ENCODE measurements around the gene SLC22A25. TPM values are rescaled to one million over a fixed set of nuclear protein-coding genes. Genes with fewer than 3 reads are reported as not detected.

The SLC22A25 gene
- not detected in 2 replicates for total RNA-seq

DNA sequence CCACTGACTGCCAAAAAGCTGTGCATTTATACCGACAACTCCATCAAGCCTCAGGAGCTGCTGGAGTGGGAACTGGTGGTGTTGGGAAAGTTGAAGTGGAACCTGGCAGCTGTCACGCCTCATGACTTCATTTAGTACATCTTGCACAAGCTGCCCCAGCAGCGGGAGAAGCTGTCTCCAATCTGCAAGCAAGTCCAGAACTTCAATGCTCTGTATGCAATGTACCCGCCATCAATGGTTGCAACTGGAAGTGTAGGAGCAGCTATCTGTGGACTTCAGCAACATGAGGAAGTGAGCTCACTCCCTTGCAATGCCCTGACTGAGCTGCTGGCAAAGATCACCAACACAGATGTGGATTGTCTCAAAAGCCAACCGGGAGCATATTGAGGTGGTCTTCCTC, at the start of gene SLC22A25:
TSS of gene SLC22A25 (minus strand) at position 67 of the 400 bp plus-strand sequence. CDS start 13,947 bp downstream, outside the sequence.

Other genes starting within 250 kb of the SLC22A25 start
- gene SLC22A8, start 227.8 kb downstream of the SLC22A25 start, total RNA-seq, result not detected in 2 replicates
- gene SLC22A24, start 99.4 kb downstream of the SLC22A25 start, total RNA-seq, result not detected in 2 replicates
- not detected in 2 replicates for gene SLC22A9, start 126.2 kb upstream of the SLC22A25 start, total RNA-seq
- 0.17 TPM in 1 of 2 replicates, not detected in the other for gene PLAAT5, start 247.6 kb upstream of the SLC22A25 start, total RNA-seq